LNCAP (cell line): ENCODE measurements around the gene FST.

Experiments
- CTCF ChIP-seq: fragments of 450-650 bp; IDR thresholded peaks from 2 replicates; pipeline ENCODE4 v1.5.1; 2017; ENCODE audit warnings: mild to moderate bottlenecking

Gene FST

GRCh38 chr5:53456366-53456765, 24.1 kb upstream of the FST start:
- TF ChIP-seq CTCF, result no peak

GRCh38 chr5:53463909-53464621, 16.4 kb upstream of the FST start:
- no peak for TF ChIP-seq CTCF

- TF ChIP-seq CTCF, result no peak
Observed at GRCh38 chr5:53464722-53465121, 15.7 kb upstream of the FST start.

- no peak for TF ChIP-seq CTCF
Observed at GRCh38 chr5:53469946-53470687, 10.3 kb upstream of the FST start.

GRCh38 chr5:53472279-53472678, 8.2 kb upstream of the FST start:
- no peak for TF ChIP-seq CTCF

- no peak for TF ChIP-seq CTCF
Observed at GRCh38 chr5:53472720-53473510, 7.5 kb upstream of the FST start.

GRCh38 chr5:53473633-53474032, 6.8 kb upstream of the FST start:
- TF ChIP-seq CTCF, result no peak
